Measurements from ENCODE around the gene LHX5.

The LHX5 gene

GRCh38 chr12:113424456-113424855, 47.2 kb downstream of the LHX5 start:
- no peak overlapping the region for H3K27ac ChIP-seq (ENCODE audit: low read depth, low read length)
- no peaks in the 10 kb centered on the region for H3K27me3 ChIP-seq (ENCODE audit: insufficient read depth, low read length)
- H3K79me2 ChIP-seq (ENCODE audit: control insufficient read depth, insufficient read depth, low read length, unreplicated experiment) = peaks cover 14% of the 10 kb centered on the region
- peaks cover 6% of the 10 kb centered on the region for H3K4me1 ChIP-seq (ENCODE audit: control insufficient read depth, insufficient read depth, low read length, unreplicated experiment)
- no peak overlapping the region for H2AFZ ChIP-seq (ENCODE audit: low read length, unreplicated experiment)
- no peaks in the 10 kb centered on the region for H3K36me3 ChIP-seq (ENCODE audit: insufficient read depth, low read length)
- H3K4me3 ChIP-seq (ENCODE audit: low read depth, low read length) = no peak overlapping the region

DNA sequence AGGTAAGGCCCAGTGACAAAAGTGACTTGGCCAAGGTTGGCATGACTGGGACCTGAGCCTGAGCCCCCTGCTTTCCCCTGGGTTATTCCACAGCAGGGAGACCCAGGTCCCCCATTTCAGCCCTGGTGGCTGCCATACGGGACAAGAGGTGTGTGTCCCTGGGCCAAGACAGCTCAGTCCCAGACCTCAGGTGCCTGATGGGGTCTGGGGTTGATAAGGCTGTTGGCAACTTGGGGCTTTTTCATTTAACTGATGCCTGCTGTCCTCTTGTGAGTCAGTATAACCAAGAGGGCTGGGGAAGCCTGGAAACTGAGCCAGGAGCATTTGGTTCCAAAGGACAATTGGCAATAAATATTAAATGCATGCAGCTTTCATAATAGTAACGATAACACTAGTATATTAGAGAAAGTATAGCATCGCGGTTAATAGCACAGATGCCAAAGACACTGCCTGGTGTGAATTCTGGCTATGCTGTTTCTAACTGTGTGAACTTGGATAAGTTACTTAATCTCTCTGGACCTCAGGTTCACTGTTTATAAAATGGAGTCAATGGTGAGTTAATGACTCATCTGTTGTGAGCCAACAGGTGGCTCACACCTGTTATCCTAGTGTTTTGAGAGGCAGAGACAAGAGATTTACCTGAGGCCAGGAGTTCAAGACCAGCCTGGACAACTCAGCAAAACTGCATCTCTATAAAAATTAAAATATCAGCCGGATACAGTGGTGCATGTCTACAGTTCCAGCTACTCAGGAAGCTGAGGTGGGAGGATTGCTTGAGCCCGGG, 48.6 kb downstream of the LHX5 start:
- peak overlapping the region; percentile 89 for H3K4me3 ChIP-seq (ENCODE audit: low read depth, low read length)
- H3K27me3 ChIP-seq (ENCODE audit: insufficient read depth, low read length) = no peaks in the 10 kb centered on the region
- H3K36me3 ChIP-seq (ENCODE audit: insufficient read depth, low read length) = no peaks in the 10 kb centered on the region
- H2AFZ ChIP-seq (ENCODE audit: low read length, unreplicated experiment) = no peak overlapping the region
- H3K27ac ChIP-seq (ENCODE audit: low read depth, low read length) = peak overlapping the region; percentile 82
- peaks cover 14% of the 10 kb centered on the region for H3K79me2 ChIP-seq (ENCODE audit: control insufficient read depth, insufficient read depth, low read length, unreplicated experiment)
- H3K4me1 ChIP-seq (ENCODE audit: control insufficient read depth, insufficient read depth, low read length, unreplicated experiment) = peaks cover 6% of the 10 kb centered on the region

GRCh38 chr12:113422030-113422885, 49.4 kb downstream of the LHX5 start, which contains the start of gene SDSL:
Gene SDSL, plus strand, starts transcription at chr12:113422380. Its CDS starts 5,603 bp downstream, at chr12:113427983.
- Histone ChIP-seq H3K27ac (ENCODE audit: low read depth, low read length) (peak within 1 kb of the TSS; percentile 82), H3K4me1 (ENCODE audit: control insufficient read depth, insufficient read depth, low read length, unreplicated experiment) (peaks cover 6% of the 10 kb centered on the region), H3K36me3 (ENCODE audit: insufficient read depth, low read length) (no peaks in the 10 kb centered on the region), H3K27me3 (ENCODE audit: insufficient read depth, low read length) (no peaks in the 10 kb centered on the region), H3K79me2 (ENCODE audit: control insufficient read depth, insufficient read depth, low read length, unreplicated experiment) (peaks cover 14% of the 10 kb centered on the region), H3K4me3 (ENCODE audit: low read depth, low read length) (peak within 1 kb of the TSS; percentile 89), H2AFZ (ENCODE audit: low read length, unreplicated experiment) (peak within 1 kb of the TSS; percentile 48)

GRCh38 chr12:113420996-113421595, 50.6 kb downstream of the LHX5 start:
- Histone ChIP-seq H3K4me1 (ENCODE audit: control insufficient read depth, insufficient read depth, low read length, unreplicated experiment) (peaks cover 6% of the 10 kb centered on the region), H3K36me3 (ENCODE audit: insufficient read depth, low read length) (no peaks in the 10 kb centered on the region), H3K27me3 (ENCODE audit: insufficient read depth, low read length) (no peaks in the 10 kb centered on the region), H3K79me2 (ENCODE audit: control insufficient read depth, insufficient read depth, low read length, unreplicated experiment) (peaks cover 14% of the 10 kb centered on the region), H3K4me3 (ENCODE audit: low read depth, low read length) (no peak overlapping the region), H3K27ac (ENCODE audit: low read depth, low read length) (no peak overlapping the region), H2AFZ (ENCODE audit: low read length, unreplicated experiment) (no peak overlapping the region)

- no peaks in the 10 kb centered on the region for H3K27me3 ChIP-seq (ENCODE audit: insufficient read depth, low read length)
Observed at GRCh38 chr12:113418213-113418879, 53.3 kb downstream of the LHX5 start.

DNA sequence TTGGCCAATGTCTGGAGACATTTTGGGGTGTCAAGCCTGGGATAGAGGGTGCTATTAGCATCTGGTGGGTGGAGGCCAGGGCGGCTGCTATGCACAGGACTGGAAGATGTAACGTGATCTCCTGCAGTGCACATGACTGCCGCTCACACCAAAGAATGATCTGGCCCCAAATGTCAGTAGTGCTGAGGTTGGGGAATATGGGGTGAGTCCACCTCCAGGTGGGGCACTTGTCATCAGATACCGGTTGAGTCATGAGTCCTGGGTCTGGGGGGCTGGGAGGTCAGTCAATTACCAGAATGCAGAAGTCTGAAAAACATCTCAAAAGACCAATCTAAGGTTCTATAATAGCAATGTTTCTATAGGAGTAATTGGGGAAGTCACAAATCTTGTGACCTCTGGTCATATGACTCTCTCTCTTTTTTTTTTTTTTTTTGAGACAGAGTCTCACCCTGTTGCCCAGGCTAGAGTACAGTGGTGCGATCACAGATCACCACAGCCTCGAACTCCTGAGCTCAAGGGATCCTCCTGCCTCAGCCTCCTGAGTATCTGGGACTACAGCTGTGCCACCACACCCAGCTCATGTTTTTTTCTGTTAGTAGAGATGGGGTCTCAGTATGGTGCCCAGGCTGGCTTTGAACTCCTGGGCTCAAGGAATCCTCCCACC, 55.4 kb downstream of the LHX5 start:
- no peak overlapping the region for H3K4me3 ChIP-seq (ENCODE audit: low read depth, low read length)
- H2AFZ ChIP-seq (ENCODE audit: low read length, unreplicated experiment) = no peak overlapping the region
- H3K36me3 ChIP-seq (ENCODE audit: insufficient read depth, low read length) = no peaks in the 10 kb centered on the region
- H3K4me1 ChIP-seq (ENCODE audit: control insufficient read depth, insufficient read depth, low read length, unreplicated experiment) = peaks cover 7% of the 10 kb centered on the region
- no peak overlapping the region for H3K27ac ChIP-seq (ENCODE audit: low read depth, low read length)
- H3K27me3 ChIP-seq (ENCODE audit: insufficient read depth, low read length) = no peaks in the 10 kb centered on the region
- H3K79me2 ChIP-seq (ENCODE audit: control insufficient read depth, insufficient read depth, low read length, unreplicated experiment) = no peaks in the 10 kb centered on the region

More at GRCh38 chr12:113418213-113418879, 53.3 kb downstream of the LHX5 start:
- Histone ChIP-seq H3K4me3 (ENCODE audit: low read depth, low read length) (no peak overlapping the region), H2AFZ (ENCODE audit: low read length, unreplicated experiment) (no peak overlapping the region), H3K27ac (ENCODE audit: low read depth, low read length) (no peak overlapping the region), H3K4me1 (ENCODE audit: control insufficient read depth, insufficient read depth, low read length, unreplicated experiment) (peaks cover 13% of the 10 kb centered on the region), H3K79me2 (ENCODE audit: control insufficient read depth, insufficient read depth, low read length, unreplicated experiment) (peaks cover 11% of the 10 kb centered on the region), H3K36me3 (ENCODE audit: insufficient read depth, low read length) (no peaks in the 10 kb centered on the region)

- no peaks in the 10 kb centered on the region for H3K79me2 ChIP-seq (ENCODE audit: control insufficient read depth, insufficient read depth, low read length, unreplicated experiment)
- H3K4me3 ChIP-seq (ENCODE audit: low read depth, low read length) = no peak overlapping the region
- no peaks in the 10 kb centered on the region for H3K36me3 ChIP-seq (ENCODE audit: insufficient read depth, low read length)
- H3K4me1 ChIP-seq (ENCODE audit: control insufficient read depth, insufficient read depth, low read length, unreplicated experiment) = peaks cover 7% of the 10 kb centered on the region
- H2AFZ ChIP-seq (ENCODE audit: low read length, unreplicated experiment) = no peak overlapping the region
- H3K27me3 ChIP-seq (ENCODE audit: insufficient read depth, low read length) = no peaks in the 10 kb centered on the region
- no peak overlapping the region for H3K27ac ChIP-seq (ENCODE audit: low read depth, low read length)
Observed at GRCh38 chr12:113414519-113415038, 57.1 kb downstream of the LHX5 start.

DNA sequence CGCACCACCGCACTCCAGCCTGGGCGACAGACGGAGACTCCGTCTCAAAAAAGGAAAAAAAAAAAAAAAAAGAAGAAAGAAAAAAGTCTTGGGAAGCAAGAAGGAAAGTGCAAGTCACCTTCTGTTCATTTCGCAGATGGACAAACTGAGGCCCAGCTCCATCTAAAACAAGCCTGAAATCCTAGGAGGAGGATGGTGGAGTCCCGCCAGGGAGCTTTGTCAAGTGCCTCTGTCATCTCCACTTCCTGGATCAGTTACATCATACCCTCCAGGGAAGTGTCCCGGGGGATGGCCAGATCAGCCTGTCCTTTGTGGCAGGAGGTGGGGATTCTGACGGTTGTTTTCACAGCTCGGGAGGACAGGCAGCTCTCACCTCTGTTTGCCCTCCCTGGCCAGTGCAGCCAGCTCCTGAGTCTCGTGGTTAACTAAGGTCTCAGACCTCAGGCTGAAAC, 58.2 kb downstream of the LHX5 start:
- Histone ChIP-seq H2AFZ (ENCODE audit: low read length, unreplicated experiment) (no peak overlapping the region), H3K27me3 (ENCODE audit: insufficient read depth, low read length) (no peaks in the 10 kb centered on the region), H3K36me3 (ENCODE audit: insufficient read depth, low read length) (no peaks in the 10 kb centered on the region), H3K27ac (ENCODE audit: low read depth, low read length) (no peak overlapping the region), H3K4me3 (ENCODE audit: low read depth, low read length) (no peak overlapping the region), H3K79me2 (ENCODE audit: control insufficient read depth, insufficient read depth, low read length, unreplicated experiment) (no peaks in the 10 kb centered on the region), H3K4me1 (ENCODE audit: control insufficient read depth, insufficient read depth, low read length, unreplicated experiment) (peaks cover 7% of the 10 kb centered on the region)

Measured in ACC112 (cell line).